NCI-H748 treated with DMSO at 0.1 percent for 48 hours (cell line): ENCODE results near the gene NUMB.

Experiments used
- DNase-seq: peaks from one replicate; lab custom pipeline; 2025; lab: John Stamatoyannopoulos, UW

Gene NUMB

DNA sequence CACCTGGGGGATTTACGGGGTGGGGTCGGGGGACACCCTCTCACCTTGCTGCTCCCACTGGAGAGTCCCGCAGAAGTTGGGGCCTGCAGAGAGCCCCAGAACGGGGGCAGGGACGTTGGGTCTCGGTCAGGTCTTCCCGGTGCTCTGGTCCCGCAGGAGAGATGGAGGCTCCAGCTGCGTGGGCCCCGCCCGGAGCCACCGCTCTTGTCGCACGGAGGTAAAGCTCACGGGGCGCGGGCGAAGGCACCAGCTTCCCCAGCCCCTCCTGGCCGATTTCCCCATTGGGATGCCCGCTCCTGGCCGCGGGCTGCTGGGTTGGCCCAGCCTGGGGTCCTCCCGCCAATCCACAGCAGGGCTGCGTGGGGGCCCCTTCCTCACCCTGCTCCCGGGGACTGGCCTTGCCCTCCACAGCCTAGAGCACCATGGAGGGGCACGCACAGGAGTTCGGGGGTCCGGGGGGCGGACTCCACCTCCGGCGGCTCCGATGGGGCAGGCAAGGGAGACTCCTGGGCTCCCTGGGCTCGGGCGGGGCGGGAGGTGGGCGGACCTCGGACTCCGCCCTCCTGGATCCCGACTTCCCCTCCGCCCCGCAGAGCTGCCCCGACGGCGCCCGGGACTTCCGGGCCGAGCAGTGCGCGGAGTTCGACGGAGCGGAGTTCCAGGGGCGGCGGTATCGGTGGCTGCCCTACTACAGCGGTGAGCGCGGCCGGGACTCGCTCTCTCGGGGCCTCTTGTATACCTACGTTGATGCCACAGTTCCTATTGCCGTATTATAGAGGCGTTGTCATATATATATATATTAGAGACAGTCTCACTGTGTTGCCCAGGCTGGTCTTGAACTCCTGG is 212.6 kb downstream of the NUMB start:
- peak; percentile 20 for DNase-seq

DNA sequence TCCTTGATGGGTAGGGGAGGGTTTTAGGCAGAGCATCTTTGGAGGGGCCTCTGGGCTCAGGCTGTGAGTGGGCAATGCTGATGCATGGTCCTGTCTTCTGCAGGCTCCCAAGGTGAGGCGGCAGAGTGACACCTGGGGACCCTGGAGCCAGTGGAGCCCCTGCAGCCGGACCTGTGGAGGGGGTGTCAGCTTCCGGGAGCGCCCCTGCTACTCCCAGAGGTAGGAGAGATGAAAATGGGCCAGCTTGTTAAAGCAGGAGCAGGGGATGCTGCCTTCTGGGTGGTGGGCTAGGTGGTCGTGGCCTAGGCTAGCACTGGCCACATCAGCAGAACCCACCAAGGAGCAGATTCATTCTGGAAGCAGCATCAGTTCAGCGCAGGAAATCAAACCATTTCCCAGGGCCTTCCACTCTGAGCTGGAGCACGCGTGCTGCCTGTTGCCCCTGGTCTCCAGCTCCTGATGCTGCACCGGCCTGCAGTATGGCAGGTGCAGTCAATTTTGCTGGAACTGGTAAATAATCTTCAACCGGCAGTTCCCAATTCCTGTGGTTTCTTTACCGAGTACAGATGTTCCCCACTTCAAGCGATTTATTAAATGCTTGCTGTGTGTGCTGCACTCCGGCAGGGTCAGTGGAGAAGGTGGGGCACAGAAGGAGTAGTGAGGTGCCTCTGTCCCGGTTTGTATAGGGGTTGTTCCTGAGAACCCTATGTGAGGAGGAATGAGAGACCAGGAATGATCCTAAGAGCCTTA is 213.6 kb downstream of the NUMB start:
- no peak for DNase-seq

DNA sequence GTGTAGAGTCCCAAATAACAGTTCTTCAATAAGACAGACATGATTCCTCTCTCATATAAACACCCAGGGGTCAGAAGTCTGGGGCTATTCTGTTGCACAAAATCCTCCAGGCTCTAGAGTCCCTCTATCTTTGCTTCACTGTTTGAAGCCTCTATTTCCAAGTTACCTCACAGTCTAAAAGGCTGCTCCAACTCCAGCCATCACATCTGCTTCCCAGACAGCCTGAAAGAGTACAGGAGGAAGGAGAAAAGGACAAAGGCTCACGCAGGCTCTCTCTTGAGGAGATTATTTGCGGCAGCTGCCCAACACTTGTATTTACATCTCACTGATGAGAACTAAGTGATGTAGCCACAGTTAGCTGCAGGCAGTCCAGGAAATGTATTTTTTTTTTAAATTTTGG is 214.6 kb downstream of the NUMB start:
- no peak for DNase-seq

DNA sequence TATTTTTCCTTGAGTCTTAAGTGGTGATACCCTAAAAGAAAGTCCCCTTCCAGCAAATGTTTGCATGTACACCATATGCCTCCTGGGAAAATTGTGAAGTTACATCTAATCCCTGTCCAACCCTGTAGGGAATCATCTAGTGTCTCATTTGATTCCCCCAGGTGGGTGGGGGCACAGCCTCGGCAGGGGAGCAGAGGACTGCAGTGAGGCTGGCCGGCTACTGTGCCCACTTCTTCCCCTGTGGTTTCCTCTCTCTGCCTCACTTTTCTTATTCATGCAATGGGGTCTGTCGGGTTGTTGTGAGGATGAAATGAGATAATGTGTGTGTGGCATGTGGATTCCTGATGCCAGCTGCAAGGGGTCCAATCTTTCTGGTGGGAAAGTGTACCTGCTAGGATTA is 215.0 kb downstream of the NUMB start:
- DNase-seq, result no peak

DNA sequence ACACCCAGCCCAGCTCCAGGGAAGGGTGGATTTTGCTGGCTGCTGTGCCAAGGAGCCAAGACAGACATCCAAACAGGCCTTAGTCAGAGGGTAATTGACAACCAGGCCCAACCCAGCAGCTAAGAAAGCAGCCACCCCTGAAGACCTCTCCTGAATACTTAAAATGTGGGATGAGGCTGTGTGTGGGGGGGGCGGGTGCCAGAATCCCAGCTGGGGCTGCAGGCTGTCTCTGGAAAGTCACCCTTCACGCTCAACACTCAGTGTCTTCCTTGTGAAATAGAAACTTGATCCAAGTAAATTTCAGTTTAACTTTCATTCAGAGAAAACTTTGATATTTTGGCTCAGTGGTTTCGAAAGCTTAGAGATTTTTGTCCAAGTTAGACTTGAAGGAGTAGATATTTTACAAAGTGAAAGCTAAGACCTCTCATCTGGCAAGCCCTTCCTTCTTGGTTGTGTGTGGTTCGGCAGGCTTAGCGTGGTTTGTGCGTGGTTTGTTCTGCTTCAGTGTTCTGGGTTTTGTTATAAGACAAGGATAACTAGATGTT is 215.9 kb downstream of the NUMB start:
- no peak for DNase-seq

DNA sequence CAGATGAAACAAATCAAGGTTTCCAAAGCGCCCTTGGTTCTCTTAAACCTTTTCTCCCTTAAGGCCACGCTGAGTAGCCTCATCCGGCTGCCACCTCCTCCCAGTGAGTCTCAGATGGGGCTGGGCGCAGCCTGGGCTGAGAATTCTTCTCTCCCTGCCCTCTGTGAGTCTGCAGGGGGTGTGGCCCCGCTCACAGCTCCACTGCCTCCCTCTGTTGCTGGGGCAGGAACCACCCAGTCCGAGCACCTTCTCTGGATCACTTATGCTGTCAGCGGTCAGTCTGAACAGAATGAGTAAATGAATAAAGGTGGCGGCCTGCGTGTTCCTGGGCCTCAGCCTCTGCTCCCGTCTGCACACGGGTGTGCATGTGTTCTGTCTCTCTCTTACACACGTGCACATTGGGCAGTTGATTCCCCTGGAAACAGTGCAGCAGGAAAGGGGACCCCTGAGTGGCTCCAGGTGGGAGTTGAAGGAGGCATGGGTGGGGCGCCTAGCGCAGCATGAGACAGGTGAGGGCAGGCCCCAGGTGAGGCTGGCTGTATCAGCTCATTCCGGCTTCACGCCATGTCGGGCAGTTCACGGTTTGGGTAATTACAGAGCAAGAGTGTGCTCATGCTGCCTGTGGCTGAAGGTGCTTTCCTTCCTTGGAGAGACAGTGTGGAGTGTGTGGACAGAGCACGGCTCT is 216.7 kb downstream of the NUMB start:
- no peak for DNase-seq

DNA sequence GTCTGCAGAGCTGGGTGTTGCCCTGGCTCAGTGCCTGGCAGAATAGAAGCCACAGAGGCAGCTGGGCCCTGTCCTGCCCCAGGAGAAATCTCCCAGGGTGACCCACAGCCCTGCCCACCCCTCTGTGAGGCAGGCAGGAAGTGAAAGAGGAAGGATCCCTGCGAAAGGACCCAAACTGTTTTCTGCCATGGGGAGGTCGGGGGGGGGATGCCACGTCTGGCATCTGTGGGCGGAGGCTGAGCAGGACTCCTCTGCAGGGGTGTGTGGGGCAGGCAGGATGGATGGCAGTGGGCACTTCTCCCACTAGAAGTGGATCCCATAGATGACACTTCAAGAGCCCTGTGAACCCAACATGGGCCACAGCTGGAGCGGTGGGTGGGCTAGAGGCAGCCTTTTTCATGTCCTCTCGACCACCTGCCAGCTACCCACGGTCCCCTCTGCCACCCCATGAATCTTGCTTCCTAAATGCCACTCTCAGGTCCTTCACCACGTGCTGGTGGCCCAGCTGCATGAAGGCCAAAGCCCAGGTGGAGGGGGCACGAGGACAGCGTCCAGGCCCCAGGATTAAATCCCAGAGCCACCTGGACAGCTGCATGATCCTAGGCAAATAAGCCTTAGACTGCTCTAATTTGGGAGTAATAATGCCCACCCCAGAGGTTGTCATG is 217.4 kb downstream of the NUMB start:
- no peak for DNase-seq

DNA sequence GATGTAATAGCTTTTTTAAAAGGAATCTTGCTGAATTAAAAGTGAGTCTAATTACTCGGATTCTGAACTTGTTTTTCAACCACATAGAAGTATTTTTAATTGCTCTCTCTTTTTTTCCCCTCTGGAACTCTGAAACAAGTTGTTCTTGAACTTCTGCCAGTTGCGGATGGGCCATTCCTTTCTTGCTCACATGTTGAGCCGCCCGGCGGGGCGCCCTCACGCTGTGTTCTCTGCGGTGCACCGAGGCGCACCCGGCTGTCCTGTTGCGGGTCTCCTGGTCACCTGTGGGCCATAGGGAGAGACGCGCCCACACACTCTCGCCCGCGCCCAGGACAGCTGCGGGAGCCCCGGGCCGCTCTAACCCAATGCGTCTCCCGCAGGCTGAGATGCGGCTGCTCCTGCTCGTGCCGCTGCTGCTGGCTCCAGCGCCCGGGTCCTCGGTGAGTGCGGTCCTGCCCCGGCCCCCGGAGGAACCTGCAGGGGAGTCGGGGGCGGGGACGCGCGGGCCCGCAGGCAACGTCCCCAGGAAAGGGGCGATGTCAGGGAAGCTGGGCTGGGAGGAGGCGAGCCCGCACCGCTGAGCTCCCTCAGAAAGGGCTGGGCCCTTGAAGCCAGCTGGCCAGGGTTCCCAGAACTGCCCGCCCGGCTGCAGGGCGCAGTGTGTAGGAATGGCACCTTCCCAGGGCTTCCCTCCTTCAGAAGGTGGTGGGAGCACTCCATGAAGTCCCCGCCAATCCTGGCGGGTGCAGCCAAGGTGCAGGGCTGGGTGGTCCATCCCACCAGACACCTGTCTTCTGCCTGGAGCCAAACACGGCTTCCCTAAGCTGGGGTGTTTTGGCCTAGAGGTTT is 218.7 kb downstream of the NUMB start:
- DNase-seq, result no peak

DNA sequence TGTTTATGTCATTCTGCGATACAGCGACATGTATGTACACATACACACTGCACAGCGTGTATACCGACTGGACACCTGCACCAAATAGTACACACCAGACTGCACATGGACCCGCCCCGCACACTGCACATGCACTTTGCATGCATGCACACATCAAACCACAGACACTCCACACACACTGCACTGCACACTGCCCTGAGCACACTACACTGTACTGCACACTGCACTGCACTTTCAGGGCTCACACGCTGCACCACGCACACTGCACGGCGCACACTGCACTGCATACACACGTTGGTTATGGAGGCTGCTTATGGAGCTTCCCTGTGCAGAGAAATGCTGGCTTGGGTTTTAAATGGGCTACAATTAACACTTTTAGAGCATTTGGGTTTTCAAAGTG is 219.4 kb downstream of the NUMB start:
- no peak for DNase-seq

DNA sequence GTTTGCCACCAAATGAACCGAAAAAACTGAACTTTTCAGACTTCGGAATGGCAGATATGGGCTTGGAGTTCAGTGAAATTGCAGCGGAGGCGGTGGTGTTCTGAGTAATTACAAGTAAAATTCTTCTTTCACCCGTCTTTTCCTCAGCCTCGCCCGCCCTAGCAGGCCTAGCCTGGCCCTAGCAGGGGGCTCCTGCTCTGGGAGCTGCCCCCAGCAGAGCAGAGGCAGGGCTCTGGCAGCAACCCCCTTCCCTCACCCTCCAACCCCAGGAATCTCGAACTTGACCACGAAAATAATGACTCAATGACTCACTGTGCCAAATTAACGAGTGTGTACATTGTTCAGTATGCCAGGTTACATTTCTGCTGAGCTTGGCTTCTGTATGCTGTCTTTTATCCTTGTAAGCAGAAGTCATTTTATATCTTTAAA is 219.9 kb downstream of the NUMB start:
- DNase-seq, result no peak

DNA sequence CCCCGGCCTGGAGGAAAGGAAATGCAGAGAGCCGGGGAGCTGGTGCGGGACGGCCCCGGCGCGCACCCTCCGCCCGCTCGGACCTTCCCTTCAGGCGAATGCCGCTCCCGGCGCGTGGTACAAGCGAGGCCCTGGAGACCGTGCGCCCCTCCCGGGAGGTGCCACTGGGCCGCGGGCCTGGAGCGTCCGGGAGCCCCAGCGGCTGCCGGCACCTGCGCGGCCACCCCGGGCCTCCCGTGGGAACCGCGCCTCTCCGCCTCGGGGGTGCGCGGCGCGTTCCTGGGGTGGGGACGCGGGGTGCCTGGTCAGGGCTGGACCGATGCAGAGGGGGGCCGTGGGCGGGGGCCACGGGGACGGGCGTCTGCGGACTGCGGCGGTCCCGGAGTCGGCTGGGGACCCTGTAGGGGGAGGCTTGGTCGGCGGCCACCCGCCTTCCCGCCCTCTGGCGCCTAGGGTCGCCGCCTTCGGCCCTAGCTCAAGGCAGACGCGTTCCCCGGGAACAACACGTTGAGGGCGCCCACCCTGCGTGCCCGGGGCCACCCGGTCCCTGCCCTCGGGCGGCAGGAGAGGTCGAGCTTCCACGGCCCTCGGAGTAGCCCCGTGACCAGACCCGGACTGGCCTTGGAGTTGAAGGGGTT is 220.4 kb downstream of the NUMB start:
- no peak for DNase-seq

DNA sequence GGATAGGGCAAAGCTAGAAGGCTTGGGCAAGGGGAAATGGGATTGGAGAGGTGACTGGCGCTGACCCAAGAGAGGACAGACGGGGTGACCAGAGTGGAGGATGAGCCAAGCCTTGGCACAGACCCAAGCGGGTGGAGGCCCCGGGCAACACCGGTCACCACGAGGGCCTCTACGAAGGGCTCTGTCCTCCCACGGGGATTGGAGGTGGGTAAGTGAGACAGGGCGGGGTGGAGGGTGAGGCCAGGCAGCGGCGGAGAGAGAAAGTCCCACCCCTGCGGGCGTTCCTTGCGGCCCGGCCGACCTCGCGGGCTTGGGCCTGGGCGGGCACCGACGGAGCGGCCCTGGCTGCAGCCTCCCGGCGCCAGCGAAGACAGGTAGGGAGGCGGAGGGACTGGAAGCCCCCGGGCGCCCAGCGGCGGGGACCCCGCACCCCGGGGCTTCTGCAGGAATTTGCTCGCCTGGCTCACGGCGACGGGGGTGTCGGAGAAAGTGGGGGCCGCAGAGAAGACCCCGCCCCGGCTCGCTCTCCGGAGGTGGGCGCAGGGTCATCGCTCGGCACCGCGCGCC is 221.0 kb downstream of the NUMB start, which contains the start of gene PAPLN:
TSS of gene PAPLN (plus strand) at position 288 of the 567 bp plus-strand sequence. CDS start 2,273 bp downstream, outside the sequence.
- DNase-seq, result no peak

DNA sequence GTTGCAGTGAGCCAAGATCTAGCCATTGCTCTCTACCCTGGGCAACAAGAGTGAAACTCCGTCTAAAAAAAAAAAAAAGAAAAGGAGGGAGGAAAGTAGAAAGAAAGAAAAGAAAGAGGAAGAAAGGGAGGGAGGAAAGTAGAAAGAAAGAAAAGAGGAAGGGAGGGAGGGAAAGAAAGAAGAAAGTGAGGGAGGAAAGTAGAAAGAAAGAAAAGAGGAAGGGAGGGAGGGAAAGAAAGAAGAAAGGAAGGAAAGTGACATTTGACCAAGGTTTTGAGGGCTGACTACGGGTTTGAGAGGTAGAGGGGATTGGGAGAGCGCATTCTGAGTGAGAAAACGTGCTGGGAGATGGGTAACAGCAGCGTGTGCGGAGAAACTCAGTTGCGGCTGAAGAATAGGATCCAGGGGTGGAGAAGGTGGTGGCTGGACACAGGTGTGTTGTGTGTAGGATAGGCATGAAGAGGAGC is 221.6 kb downstream of the NUMB start:
- DNase-seq, result no peak

DNA sequence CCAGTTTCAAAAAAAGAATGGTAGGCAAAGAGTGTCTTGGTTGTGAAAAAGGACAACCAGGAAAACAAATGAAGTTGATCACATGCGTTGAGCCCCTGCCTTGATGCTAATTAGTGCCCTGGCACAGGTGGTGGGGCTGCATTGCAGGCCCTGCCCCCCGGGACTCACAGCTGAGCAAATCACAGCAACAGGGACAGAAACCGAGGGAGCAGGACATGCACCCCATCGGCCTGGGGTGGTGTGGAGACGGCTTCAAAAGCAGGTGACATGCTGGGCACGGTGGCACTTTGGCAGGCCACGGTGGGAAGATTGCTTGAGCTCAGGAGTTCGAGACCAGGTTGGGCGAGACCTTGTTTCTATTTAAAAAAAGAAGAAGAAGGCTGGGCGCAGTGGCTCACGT is 222.2 kb downstream of the NUMB start:
- DNase-seq, result no peak

DNA sequence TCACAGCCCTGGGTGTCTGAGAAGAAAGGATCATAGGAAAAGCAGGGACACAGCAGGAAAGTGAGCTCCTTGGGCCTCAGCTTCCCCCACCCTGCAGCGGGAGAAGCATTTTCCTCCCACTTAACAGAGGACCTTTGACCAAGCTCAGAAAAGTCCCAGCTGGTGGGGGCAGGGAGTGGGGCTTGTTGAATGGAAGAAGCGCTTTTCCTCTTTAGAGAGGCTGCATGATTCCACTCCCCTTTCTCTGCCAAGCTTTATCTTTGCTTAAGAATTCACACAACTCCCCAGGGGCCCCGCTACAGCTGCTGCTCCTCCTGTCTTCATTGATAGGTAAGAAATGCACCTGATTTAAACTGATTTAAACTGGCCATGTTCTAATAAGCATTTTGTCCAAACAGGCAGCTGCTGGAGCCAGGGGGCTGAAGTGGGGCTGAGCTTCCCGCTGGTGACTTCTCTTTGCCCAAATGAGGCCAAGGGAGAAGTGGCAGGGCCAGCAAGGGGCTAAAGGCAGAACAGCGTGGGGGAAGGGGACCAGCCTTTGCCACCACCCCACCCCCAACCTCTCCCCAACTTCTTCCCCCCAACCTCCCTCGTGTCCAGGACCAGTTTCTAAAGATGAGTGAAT is 222.7 kb downstream of the NUMB start:
- no peak for DNase-seq

DNA sequence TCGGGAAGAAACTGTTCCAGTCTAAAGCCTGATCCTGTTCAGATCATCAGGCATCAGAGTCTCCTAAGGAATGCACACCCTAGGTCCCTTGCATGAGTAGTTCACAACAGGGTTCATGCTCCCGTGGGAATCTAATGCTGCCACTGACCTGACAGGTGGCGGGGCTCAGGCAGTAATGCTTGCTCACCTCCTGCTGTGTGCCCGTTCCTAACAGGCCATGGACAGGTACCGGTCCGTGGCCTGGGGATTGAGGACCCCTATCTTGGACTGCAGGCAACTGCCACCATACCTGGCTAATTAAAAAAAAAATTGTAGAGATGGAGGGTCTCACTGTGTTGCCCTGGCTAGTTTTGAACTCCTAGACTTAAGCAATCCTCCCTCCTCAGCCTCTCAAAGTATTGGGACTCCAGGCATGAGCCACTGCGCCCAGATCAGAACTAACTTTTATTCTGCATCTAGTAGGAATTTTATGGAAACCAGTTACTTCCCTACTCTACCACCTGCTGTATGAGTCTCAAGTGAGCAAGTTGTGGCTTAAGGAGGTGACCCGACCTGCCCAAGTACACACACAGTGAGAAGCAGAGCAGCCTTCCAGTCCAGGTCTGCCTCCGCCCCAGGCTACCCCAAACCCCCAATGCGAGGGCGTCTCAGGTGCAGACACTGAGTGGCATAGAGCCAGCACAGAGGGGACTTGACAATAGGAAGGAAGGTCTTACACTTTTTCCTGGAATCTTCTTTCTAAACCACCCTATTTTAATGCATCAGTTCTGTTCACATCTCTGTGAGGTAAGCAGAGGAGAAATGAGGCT is 223.6 kb downstream of the NUMB start:
- no peak for DNase-seq

DNA sequence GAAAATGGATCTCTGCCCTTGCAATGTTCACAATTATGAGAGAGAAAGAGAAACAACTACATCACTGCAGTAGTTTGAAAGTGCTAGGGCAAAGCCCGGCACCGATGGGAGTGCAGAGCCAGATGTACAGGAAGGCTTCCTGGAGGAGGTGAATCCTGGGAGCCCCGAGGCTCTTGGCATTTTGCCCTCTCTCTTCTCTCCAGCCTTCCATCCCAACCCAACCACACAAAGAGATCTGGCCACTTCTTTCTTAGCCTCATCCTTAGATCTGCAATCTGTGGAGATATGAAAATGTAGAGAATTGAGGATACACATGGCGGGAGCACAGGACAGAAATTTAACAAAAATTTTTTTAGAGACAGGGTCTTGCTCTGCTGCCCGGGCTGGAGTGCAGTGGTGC is 224.3 kb downstream of the NUMB start:
- no peak for DNase-seq

DNA sequence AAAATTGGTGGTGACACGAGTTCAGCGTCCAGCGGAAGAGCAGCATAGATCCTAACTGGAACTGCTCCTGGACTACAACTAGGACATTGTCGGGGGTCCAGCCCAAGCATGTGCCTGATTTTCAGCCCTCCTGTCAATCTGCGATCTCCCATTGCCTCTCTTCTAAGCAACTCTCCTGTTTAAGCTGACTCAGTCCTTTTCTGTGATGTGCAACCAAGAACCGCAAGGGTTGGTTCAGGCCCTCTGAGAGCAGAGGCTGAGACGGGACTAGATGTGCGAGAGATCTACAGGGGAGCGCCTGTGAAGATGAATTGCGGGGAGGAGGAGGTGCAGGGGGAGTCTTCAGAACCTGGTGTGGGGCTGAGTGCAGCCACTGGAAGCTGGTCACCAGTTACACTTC is 224.8 kb downstream of the NUMB start:
- no peak for DNase-seq

DNA sequence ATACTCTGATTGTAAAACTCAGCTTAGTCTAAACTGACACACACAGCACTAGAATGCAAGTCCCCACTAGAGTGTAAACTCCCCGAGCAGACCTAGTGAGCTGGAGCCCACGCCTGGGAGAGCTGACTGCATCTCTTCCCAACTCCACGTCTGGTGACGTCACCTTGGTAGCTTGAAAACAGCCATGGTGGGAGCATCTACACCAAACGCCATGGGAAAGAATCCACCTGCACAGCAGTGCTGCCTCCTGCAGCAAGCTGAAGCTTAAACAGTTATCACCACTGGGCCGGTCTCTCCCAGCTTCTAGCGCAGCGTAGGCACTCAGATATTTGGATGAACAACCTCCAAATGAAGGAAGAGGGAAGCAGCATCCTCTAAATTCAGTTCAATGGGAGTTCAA is 225.4 kb downstream of the NUMB start:
- DNase-seq, result no peak
